ENCODE data around the gene RNF114.
"Not testable (repeated sequence)": the region's sequence is repeated elsewhere in the genome, so short reads cannot be mapped to it uniquely, and the experiment has no call there.

The RNF114 gene

DNA sequence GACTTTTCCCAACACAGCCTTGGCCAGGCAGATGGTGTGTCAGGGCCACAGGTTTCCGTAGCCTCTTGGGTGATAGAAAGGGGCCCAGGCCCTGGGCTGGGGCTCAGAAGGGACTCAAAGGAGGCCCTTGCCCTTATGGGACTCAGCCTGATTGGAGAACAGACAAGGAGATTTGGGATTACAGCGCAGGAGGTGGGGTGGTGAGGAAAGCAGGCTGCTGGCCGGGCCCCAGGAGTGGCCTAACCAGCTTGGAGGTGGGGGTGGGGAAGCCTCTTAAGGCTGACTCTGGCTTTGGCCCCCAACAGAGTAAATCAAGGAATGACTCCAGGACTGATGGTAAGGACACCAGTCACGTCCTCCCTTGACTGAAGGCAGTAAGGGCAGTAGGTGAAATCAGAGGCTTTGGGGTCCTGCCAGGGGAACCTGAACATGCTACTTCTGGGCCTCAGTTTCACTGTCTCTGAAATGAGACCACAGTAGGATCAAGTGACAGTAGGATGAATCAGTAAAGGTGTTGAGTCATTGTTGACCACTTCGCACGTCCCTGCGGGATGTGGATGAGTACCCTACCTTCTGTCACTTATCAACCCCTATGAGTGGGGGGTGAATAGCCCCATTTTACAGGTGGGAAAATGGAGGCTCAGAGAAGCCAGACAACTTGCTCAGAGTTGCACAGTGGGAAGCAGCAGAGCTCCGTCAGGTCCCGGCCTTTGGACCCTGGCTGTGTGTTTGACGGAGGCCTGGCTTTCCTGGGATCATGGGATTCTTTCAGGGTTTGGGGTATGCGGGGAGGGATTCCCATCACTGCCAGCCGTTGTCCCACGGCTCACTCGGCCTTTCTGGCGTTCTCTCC lies 51.0 kb downstream of the RNF114 start:
- no peak for DNase-seq

- no peak for DNase-seq
These were observed 51.9 kb downstream of the RNF114 start for GRCh38 chr20:49987868-49988690.

DNA sequence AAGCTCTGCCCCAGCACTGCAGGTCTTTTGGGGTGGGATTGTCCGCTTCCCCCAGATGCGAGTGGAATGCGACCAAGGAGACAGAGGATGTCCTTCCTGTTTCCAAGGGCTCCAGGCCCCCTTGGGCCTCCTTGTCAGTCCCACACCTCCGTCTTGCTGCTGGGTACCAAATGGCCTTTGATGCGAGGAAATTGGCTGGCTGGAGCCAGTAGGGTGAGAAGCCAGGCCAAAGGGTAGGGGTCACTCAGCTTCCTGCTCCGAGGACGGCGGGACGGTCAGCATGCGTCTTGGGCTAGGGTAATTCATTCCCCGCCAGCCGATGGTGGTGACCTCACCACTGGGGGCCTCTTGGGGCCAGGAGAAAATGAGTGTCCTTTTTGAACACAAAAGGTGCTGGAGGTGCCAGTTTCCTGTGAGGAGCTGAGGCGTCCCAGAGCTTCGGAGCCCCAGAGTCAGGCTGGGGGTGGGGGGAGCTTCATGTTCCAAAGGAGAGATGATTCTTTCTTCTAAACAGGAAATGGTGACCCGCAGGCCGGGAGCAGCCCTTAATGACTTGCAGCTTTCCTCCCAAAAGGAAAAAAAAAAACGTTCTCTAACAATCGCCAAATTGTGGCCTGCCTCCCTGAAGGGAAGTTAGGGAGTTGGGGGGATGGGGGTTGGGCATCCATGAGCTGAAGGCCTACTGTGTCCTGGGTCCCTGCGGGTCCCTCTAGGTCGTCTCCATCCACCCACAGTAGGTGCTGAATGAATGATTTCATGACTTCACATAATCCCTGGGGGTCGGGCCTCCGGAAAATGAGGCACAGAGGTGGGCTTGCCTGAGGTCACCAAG lies 53.3 kb downstream of the RNF114 start:
- DNase-seq, result peak; percentile 47

DNA sequence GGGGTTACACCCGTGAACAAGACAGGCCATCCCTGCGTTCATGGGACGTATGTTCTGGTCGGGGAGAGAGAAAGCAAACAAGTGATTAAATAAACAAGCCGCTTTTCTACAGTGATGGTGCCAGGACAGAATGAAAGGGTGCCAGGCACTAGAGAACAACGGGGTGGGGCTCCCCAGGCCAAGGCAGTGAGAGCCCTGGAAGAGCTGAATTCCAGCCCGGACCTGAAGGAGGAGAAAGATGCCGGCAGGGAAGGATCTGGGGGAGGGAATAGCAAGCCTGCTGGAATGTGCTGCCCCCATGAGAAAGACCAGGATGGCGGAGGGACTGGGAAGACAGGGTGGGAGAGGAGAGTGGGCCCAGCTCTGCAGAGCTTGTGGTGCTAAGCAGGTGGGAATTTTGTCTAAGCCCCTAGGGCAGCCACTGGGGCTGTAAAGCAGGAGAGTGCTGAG lies 54.1 kb downstream of the RNF114 start:
- DNase-seq, result no peak

DNA sequence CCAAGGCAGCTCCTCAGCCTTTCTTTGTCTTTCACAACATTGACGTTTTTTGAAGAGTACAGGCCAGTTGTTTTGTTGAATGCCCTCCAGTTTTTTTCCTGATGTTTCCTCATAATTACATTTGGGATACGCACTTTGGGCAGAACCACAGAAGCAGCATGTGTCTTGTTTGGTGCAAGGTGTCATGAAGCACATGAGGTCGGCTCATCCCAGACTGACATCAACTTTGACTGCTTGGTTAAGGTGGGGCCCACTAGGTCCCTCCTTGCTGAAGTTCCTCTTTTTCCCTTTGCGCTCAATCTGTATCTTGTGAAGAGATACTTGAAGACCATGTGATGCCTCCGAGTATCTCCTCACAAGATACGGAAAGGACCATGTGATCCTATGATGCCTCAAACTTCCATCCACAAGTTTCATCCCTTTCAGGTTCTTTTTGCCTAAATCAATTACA lies 57.1 kb downstream of the RNF114 start:
- no peak for DNase-seq

DNA sequence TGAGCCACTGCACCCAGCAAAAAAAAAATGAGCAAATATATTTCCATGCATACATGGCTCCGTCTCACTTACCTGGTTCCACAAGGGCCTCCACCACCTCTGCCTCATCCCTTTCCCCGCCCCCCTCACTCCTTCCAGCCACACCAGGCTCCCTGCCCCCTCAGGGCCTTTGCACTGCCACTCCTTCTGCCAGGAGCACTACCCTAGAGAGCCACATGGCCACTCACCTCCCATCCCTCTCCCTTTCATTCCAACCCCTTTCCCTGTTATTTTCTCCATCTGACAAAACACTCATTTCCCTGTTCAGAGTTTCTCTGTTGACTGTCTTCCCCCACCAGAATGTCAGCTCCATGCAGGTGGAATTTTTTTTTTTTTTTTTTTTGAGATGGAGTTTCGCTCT lies 59.4 kb downstream of the RNF114 start:
- DNase-seq, result no peak

GRCh38 chr20:49998478-49999188 lies 62.4 kb downstream of the RNF114 start:
- not testable (repeated sequence) for DNase-seq

GRCh38 chr20:49999329-49999728 lies 63.1 kb downstream of the RNF114 start:
- no peak for DNase-seq

DNA sequence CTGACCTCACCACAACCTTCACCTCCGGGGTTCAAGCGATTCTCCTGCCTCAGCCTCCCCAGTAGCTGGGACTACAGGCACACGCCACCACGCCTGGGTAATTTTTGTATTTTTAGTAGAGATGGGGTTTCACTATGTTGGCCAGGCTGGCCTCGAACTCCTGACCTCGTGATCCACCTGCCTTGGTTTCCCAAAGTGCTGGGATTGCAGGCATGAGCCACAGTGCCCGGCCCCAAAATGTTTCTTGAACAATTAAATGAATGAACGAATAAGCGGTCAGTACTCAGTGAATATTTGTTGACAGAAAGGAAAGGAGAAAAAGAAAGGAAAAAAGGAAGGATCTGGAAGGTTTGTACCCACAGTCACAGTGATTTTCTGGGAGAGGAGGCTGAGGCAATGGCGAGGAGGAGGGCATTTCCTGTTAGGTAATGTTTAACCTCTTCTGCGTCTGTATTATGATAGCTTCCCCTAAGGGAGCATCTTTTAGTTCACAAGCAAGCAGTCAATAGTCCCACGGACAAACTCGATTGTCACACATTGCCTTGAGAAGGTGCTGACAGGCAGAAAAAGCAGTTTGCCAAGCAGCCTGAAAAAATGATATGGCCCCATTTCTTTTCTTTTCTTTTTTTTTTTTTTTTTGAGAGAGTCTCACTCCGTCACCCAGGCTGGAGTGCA lies 64.5 kb downstream of the RNF114 start:
- DNase-seq, result not testable (repeated sequence)

- DNase-seq, result no peak
These were observed 65.7 kb downstream of the RNF114 start for GRCh38 chr20:50001784-50002311.

GRCh38 chr20:50003253-50003656 lies 67.1 kb downstream of the RNF114 start:
- no peak for DNase-seq
